K562 (cell line): ENCODE results near the gene PLXNA2. TPM values are rescaled to one million over a fixed set of nuclear protein-coding genes. Genes with fewer than 3 reads are reported as not detected.

Experiments
- ATAC-seq: fragments of 200-7000 bp; cut with Tn5 transposase; 3 replicates; pipeline ENCODE4 v1.9.1; 2020; ENCODE audit warnings: moderate library complexity
- BruUV-seq: library from RNA; stranded (reverse); fragments of 400-500 nt; replicated peaks from 2 replicates; lab custom pipeline; 2021; lab: Mats Ljungman, UMichigan
- CTCF ChIA-PET: fragments of 300-600 bp; formaldehyde crosslinking; extraction: SDS; loops from one replicate; lab custom pipeline; 2021; ENCODE audit warnings: low intra/inter-chr PET ratio; lab: Yijun Ruan, JAX
- POLR2A ChIA-PET: fragments of 300-600, 350-650 bp; sonication (Branson Sonifier 250); formaldehyde crosslinking; extraction: SDS; loops from one replicate; lab custom pipeline; 2021; ENCODE audit warnings: antibody characterized with exemption, inconsistent platforms; lab: Yijun Ruan, JAX
- DNase-seq, 4 experiments: peaks; one replicate each; pipeline versions ENCODE4 v3.0.0 to v3.0.0-alpha.2; 2011 to 2018; ENCODE audit warnings: low spot score in 3 of 4, mixed read lengths in 3 of 4; ENCODE audit errors: extremely low read depth in 1 of 4
- FAIRE-seq: peaks from 2 replicates; lab custom pipeline; 2011; peaks lifted over from hg19 to GRCh38; lab: Jason Lieb, UNC
- H2AFZ ChIP-seq: 2 replicates; pipeline ENCODE4 v1.6.0; 2011; ENCODE audit warnings: low read depth, low read length, control low read depth, inconsistent platforms
- H3K27ac ChIP-seq: fragments of 200-600 bp; 3 replicates; pipeline ENCODE4 v1.8.0; 2011; ENCODE audit warnings: low read depth, mild to moderate bottlenecking, control low read depth, inconsistent platforms, low read length, moderate library complexity, mixed read lengths; ENCODE audit errors: extremely low read depth
- H3K27me3 ChIP-seq, 2 experiments: fragments of 300-600 bp in 1 of 2; 2 replicates in 1 of 2; 3 replicates in 1 of 2; pipeline versions ENCODE4 v1.6.0 to v1.8.0; 2011; ENCODE audit warnings: inconsistent platforms in 2 of 2, low read length in 2 of 2, mild to moderate bottlenecking in 1 of 2, mixed read lengths in 1 of 2, moderate library complexity in 1 of 2; ENCODE audit not compliant: control insufficient read depth in 2 of 2, insufficient read depth in 2 of 2
- H3K36me3 ChIP-seq: fragments of 300-600 bp; 3 replicates; pipeline ENCODE4 v1.8.0; 2011; ENCODE audit warnings: mild to moderate bottlenecking, low read length, inconsistent platforms; ENCODE audit not compliant: control insufficient read depth, insufficient read depth
- H3K4me1 ChIP-seq, 2 experiments: fragments of 200-600 bp in 1 of 2; replicated peaks in 1 of 2; 2 replicates in 1 of 2; 3 replicates in 1 of 2; pipeline versions ENCODE4 v1.5.1 to v1.8.0; 2011; ENCODE audit warnings: inconsistent platforms in 2 of 2, low read length in 2 of 2, mild to moderate bottlenecking in 1 of 2, mixed read lengths in 1 of 2, moderate library complexity in 1 of 2; ENCODE audit not compliant: control insufficient read depth in 2 of 2, insufficient read depth in 2 of 2
- H3K4me2 ChIP-seq: 2 replicates; pipeline ENCODE4 v1.6.1; 2011; ENCODE audit warnings: low read length, control low read depth, inconsistent platforms, mixed read lengths; ENCODE audit not compliant: insufficient read depth
- H3K4me3 ChIP-seq: fragments of 200-600 bp; sonication (generic), shearing (Covaris generic); 2 replicates; pipeline ENCODE4 v1.5.1; 2016; ENCODE audit warnings: control low read depth, inconsistent platforms
- H3K79me2 ChIP-seq: fragments of 200-600 bp; 3 replicates; pipeline ENCODE4 v1.8.0; 2011; ENCODE audit warnings: low read length, inconsistent platforms; ENCODE audit not compliant: control insufficient read depth, insufficient read depth
- H3K9ac ChIP-seq, 2 experiments: 2 replicates each; pipeline versions ENCODE4 v1.6.0 to v1.6.1; 2011; ENCODE audit warnings: low read depth in 2 of 2, low read length in 2 of 2, control low read depth in 1 of 2, inconsistent platforms in 1 of 2, mild to moderate bottlenecking in 1 of 2, mixed read lengths in 1 of 2; ENCODE audit not compliant: insufficient read depth in 1 of 2
- H3K9me1 ChIP-seq: one replicate; pipeline ENCODE4 v1.6.0; 2011; ENCODE audit warnings: inconsistent platforms, mild to moderate bottlenecking, low read length, moderate library complexity; ENCODE audit not compliant: control insufficient read depth, insufficient read depth
- H3K9me3 ChIP-seq: replicated peaks from 2 replicates; pipeline ENCODE4 v1.5.1; 2011; ENCODE audit warnings: low read depth, low read length, inconsistent platforms; ENCODE audit not compliant: control insufficient read depth, insufficient read depth
- H4K20me1 ChIP-seq: replicated peaks from 2 replicates; pipeline ENCODE4 v1.6.1; 2011; ENCODE audit warnings: low read length, inconsistent platforms, mixed read lengths; ENCODE audit not compliant: control insufficient read depth, insufficient read depth
- DNMT1 ChIP-seq: fragments of 450-650 bp; IDR thresholded peaks from 2 replicates; pipeline ENCODE4 v1.6.1; 2016; ENCODE audit warnings: antibody characterized with exemption, mild to moderate bottlenecking
- MXI1 ChIP-seq: IDR thresholded peaks from 2 replicates; pipeline ENCODE4 v1.6.1; 2011; ENCODE audit warnings: low read depth, mild to moderate bottlenecking, improper control_type of control experiment, low read length
- RERE ChIP-seq: sonication (generic); formaldehyde crosslinking; IDR thresholded peaks from 2 replicates; pipeline ENCODE4 v1.8.0; 2023; ENCODE audit warnings: missing genetic modification reagents, mild to moderate bottlenecking, borderline replicate concordance
- RFX5 ChIP-seq: IDR thresholded peaks from 2 replicates; pipeline ENCODE4 v1.6.1; 2011; ENCODE audit warnings: low read depth, mild to moderate bottlenecking, improper control_type of control experiment, low read length
- RNF2 ChIP-seq: sonication (generic); IDR thresholded peaks from 2 replicates; pipeline ENCODE4 v1.6.1; 2016
- SIN3B ChIP-seq: fragments of 450-650 bp; IDR thresholded peaks from 2 replicates; pipeline ENCODE4 v1.6.1; 2017; ENCODE audit warnings: low read depth, mild to moderate bottlenecking, moderate library complexity
- TOE1 ChIP-seq, 2 experiments: fragments of 450-650 bp in 1 of 2; sonication (generic) in 1 of 2; formaldehyde crosslinking in 1 of 2; IDR thresholded peaks; 2 replicates each; pipeline versions ENCODE4 v1.7.1 to v1.8.0; 2016 to 2022; ENCODE audit warnings: borderline replicate concordance in 2 of 2, mild to moderate bottlenecking in 2 of 2, antibody characterized with exemption in 1 of 2, inconsistent platforms in 1 of 2, low read depth in 1 of 2, missing genetic modification reagents in 1 of 2, moderate library complexity in 1 of 2
- ZKSCAN3 ChIP-seq: fragments of 250-450 bp; sonication (Bioruptor Pico); IDR thresholded peaks from 2 replicates; pipeline ENCODE4 v1.4.0; 2020
- ZNF232 ChIP-seq: sonication (generic); formaldehyde crosslinking; IDR thresholded peaks from 2 replicates; pipeline ENCODE4 v1.8.0; 2022; ENCODE audit warnings: mild to moderate bottlenecking, missing genetic modification reagents
- ZNF79 ChIP-seq: fragments of 250-450 bp; sonication (Bioruptor Pico); IDR thresholded peaks from 2 replicates; pipeline ENCODE4 v1.4.0; 2020; ENCODE audit warnings: low read depth, mild to moderate bottlenecking, moderate library complexity
- WGBS: fragments of 100-300 bp; shearing (Covaris generic); methylation state at CpG from one replicate; pipeline ENCODE4 v1.1.6; 2016; ENCODE audit warnings: low coverage, mixed read lengths; ENCODE audit not compliant: insufficient coverage; ENCODE audit errors: missing lambda C conversion rate; 5-methylcytosine and 5-hydroxymethylcytosine counted together
- in situ Hi-C: fragments of 300-500 bp; cut with MboI; formaldehyde crosslinking; loops from 4 replicates; pipeline ENCODE4 v1.15.0; 2018; ENCODE audit warnings: inconsistent platforms, mixed read lengths
- intact Hi-C: fragments of 100-400 bp; cut with micrococcal nuclease; formaldehyde crosslinking; loops from 2 replicates; pipeline ENCODE4 v1.14.2; 2022
- polyA plus RNA-seq, 8 experiments: library from polyadenylated mRNA; depleted of rRNA in 4 of 8; stranded (reverse) in 5 of 8; unstranded in 3 of 8; fragments of >200 nt; fragmentation: Nextera tagmentation in 2 of 8; fragmentation: Illumina TruSeq in 1 of 8; extraction: Ambion mirVana in 2 of 8; extraction: Trizol in 1 of 8; gene quantifications; 2 replicates each; pipeline versions ENCODE4 v1.2.1 to v1.2.3, GENCODE V29; 2011 to 2014; ENCODE audit warnings: inconsistent platforms in 1 of 8, missing spikeins in 1 of 8
- total RNA-seq, 7 experiments: library from RNA; depleted of rRNA in 6 of 7; stranded (reverse); fragments of >200 nt in 6 of 7; fragmentation: Illumina TruSeq in 2 of 7; extraction: Trizol in 2 of 7; gene quantifications; 2 replicates each; pipeline versions ENCODE4 v1.2.1 to v1.2.3, GENCODE V29; 2011 to 2021; ENCODE audit warnings: low replicate concordance in 1 of 7

PLXNA2 gene
- total and polyA plus RNA-seq, 9 of the 15 experiments (the other 6 are each of a cell fraction or from before 2014, with no cell fraction given): 0.01 to 1.3 (median 0.32) TPM

DNA sequence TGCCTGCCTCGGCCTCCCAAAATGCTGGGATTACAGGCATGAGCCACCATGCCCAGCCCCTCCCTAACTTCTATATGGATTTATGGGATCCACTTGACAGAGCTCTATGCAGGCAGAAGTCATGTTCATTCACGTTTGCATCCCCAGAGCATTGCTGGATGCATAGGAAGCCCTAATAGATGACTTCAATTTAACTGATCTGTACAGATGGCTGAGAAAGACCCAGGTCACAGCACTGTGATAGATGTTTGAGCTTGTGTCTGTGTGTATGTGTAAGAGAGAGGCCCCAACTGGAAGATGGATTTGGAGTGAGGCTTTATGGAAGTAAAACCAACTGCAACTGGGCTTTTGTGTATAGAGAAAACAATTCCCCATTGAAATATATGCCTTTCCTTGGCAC is 30.9 kb upstream of the PLXNA2 start:
- Histone ChIP-seq H3K4me3 (no peak overlapping the region), H3K79me2 (no peaks in the 10 kb centered on the region), H3K9ac (no peak overlapping the region), H3K9me3 (no peaks in the 10 kb centered on the region), H3K9me1 (no peaks in the 10 kb centered on the region), H3K4me1 (no peaks in the 10 kb centered on the region), H3K36me3 (no peaks in the 10 kb centered on the region), H3K27ac (no peak overlapping the region), H3K27me3 (peaks cover 7 to 14% of the 10 kb centered on the region in 2 experiments), H2AFZ (no peak overlapping the region), H3K4me2 (no peak overlapping the region), H4K20me1 (0 out of 2 replicates have a peak, but pooled peaks cover 4% of the 10 kb centered on the region)
- WGBS: 0% methylated on average over 2 of the region's 2 CpGs
- in situ Hi-C loops: no loop called here
- ChIA-PET POLR2A (interaction anchor here (0.5 to 0.6 kb wide), 2 partner anchors 77 to 251 kb away, joined by 3 read pairs; no protein-coding TSS in a partner anchor), CTCF (no interaction called here)
- BruUV-seq: no TSS peak
- intact Hi-C loops: no loop called here
- TF ChIP-seq SIN3B (no peak), RERE (CRISPR knock-in tag) (no peak), ZNF79 (CRISPR knock-in tag) (no peak), ZKSCAN3 (CRISPR knock-in tag) (no peak), MXI1 (no peak), TOE1 (IDR thresholded peaks at IDR 0.05; ENCODE audit: borderline replicate concordance) (no peak), TOE1 (CRISPR knock-in tag; IDR thresholded peaks at IDR 0.05; ENCODE audit: borderline replicate concordance, low read depth) (no peak), RNF2 (no peak), ZNF232 (CRISPR knock-in tag) (no peak), RFX5 (no peak), DNMT1 (no peak)
- DNase-seq (no peak), ATAC-seq (no peak), FAIRE-seq (no peak)
